GM18858 (cell line): ENCODE data around the gene CHRNA5.

Experiments used
- ATAC-seq: cut with Tn5 transposase; IDR thresholded peaks from one replicate; pipeline ENCODE4 v1.9.1; 2021; ENCODE audit not compliant: unreplicated experiment

CHRNA5 gene

GRCh38 chr15:78619022-78619950, 54.0 kb downstream of the CHRNA5 start:
- no peak for ATAC-seq

- ATAC-seq = no peak
These were observed 54.8 kb downstream of the CHRNA5 start for GRCh38 chr15:78620021-78620526.

GRCh38 chr15:78620527-78621421, 55.5 kb downstream of the CHRNA5 start, which contains the start of gene CHRNA3:
CHRNA3 (minus strand) TSS chr15:78620996; CDS start chr15:78620794, 202 bp downstream.
- no peak for ATAC-seq

- ATAC-seq = no peak
These were observed 56.6 kb downstream of the CHRNA5 start for GRCh38 chr15:78621810-78622402.

- no peak for ATAC-seq
These were observed 58.6 kb downstream of the CHRNA5 start for GRCh38 chr15:78623786-78624497.

GRCh38 chr15:78624651-78625590, 59.6 kb downstream of the CHRNA5 start:
- ATAC-seq = no peak

- no peak for ATAC-seq
These were observed 60.4 kb downstream of the CHRNA5 start for GRCh38 chr15:78625606-78626280.

- ATAC-seq = no peak
These were observed 61.2 kb downstream of the CHRNA5 start for GRCh38 chr15:78626381-78626995.

GRCh38 chr15:78627348-78627747, 62.0 kb downstream of the CHRNA5 start:
- no peak for ATAC-seq

GRCh38 chr15:78628227-78628626, 62.9 kb downstream of the CHRNA5 start:
- no peak for ATAC-seq

- no peak for ATAC-seq
These were observed 63.9 kb downstream of the CHRNA5 start for GRCh38 chr15:78629031-78629715.

GRCh38 chr15:78629716-78630065, 64.4 kb downstream of the CHRNA5 start:
- ATAC-seq = no peak

- ATAC-seq = no peak
These were observed 65.7 kb downstream of the CHRNA5 start for GRCh38 chr15:78630886-78631633.

GRCh38 chr15:78633348-78633747, 68.0 kb downstream of the CHRNA5 start:
- no peak for ATAC-seq

- ATAC-seq = no peak
These were observed 69.2 kb downstream of the CHRNA5 start for GRCh38 chr15:78634210-78635145.

- no peak for ATAC-seq
These were observed 70.0 kb downstream of the CHRNA5 start for GRCh38 chr15:78635346-78635745.
